ENCODE results near the gene TRAM2. TPM values are rescaled to one million over a fixed set of nuclear protein-coding genes. Genes with fewer than 3 reads are reported as not detected.

Gene TRAM2
- total and polyA plus RNA-seq, 2 donors (not counting 3 experiments of a cell fraction or from before 2014, with no cell fraction given), result 85.7 to 98.6 TPM

DNA sequence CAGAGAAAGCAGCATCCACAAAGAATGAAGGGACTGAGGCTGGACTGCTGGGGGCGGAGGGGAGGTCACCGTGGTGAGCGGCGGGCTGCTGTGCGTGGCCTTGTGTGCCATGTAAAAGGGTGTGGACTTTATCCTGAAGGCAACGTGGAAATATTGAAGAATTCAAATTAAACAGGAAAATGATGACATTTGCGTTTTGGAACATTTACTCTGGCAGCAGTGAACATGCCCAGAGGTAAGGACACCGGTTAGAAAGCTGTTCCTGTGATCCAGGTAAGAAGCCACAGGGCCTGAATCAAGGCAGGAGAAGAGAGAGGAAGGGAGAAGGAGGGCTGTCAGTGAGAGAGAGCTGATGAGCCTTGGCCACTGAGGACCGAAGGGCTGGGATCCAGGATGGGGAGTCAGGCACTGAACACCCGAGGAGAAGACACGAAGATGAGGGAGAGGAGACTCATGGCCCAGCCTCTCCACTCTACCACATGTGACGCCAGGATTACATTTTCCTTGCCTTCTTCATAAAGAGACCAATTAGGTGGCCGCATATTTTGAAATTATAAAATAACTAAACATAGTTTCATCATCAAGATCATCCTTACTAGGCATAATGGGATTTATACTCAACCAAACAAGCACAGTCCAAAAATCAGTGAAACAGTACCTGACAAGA, 58.4 kb downstream of the TRAM2 start:
- Histone ChIP-seq H3K4me3 (replicated peaks in 1 of 3; ENCODE audit: insufficient read depth in 1 of 3, low read depth in 1 of 3, low read length in 3 of 3) (no peak overlapping the region), H3K4me1 (ENCODE audit: control insufficient read depth, extremely low read depth, insufficient read depth, low read length) (peaks cover 69% of the 10 kb centered on the region), H3K9me1 (replicated peaks; ENCODE audit: control insufficient read depth, extremely low read depth, insufficient read depth, low read length) (no peaks in the 10 kb centered on the region), H3K27me3 (ENCODE audit: control insufficient read depth in 2 of 2, insufficient read depth in 2 of 2, low read length in 2 of 2) (no peaks in the 10 kb centered on the region), H3K9me3 (replicated peaks; ENCODE audit: control insufficient read depth, insufficient read depth, low read length) (no peaks in the 10 kb centered on the region), H3K27ac (ENCODE audit: insufficient read depth, low read depth, low read length) (peak overlapping the region; percentile 97), H3K4me2 (ENCODE audit: insufficient read depth, low read length) (peak overlapping the region; percentile 53), H4K20me1 (replicated peaks; ENCODE audit: control insufficient read depth, extremely low read depth, insufficient read depth, low read length) (no peaks in the 10 kb centered on the region), H3K9ac (replicated peaks; ENCODE audit: extremely low read depth, insufficient read depth, low read length) (peak overlapping the region; percentile 65), H3K36me3 (ENCODE audit: control insufficient read depth in 2 of 2, extremely low read depth in 1 of 2, insufficient read depth in 2 of 2, low read length in 2 of 2) (peaks cover 13 to 15% of the 10 kb centered on the region in 2 experiments), H2AFZ (ENCODE audit: low read depth, low read length) (no peak overlapping the region), H3K79me2 (ENCODE audit: control insufficient read depth, insufficient read depth, low read length) (peaks cover 44% of the 10 kb centered on the region)
- dilution Hi-C loops (cut with MboI; ENCODE audit: extremely low pct_ligation_motif_present, low sequenced_read_pairs), result no loop called here
- no peak for TF ChIP-seq JUN (IDR thresholded peaks at IDR 0.05; ENCODE audit: borderline replicate concordance, insufficient read depth, insufficient read length, low read depth)
- TF ChIP-seq FOS (IDR thresholded peaks at IDR 0.05; ENCODE audit: borderline replicate concordance, insufficient read depth, low read length), result no peak
- TF ChIP-seq MYC (IDR thresholded peaks at IDR 0.05; ENCODE audit: low read depth, low read length), result no peak
- TF ChIP-seq, protein P1, sequence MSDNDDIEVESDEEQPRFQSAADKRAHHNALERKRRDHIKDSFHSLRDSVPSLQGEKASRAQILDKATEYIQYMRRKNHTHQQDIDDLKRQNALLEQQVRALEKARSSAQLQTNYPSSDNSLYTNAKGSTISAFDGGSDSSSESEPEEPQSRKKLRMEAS (IDR thresholded peaks at IDR 0.05; ENCODE audit: insufficient read depth, insufficient read length), result no peak
- TF ChIP-seq POLR2AphosphoS5 (IDR thresholded peaks at IDR 0.05; ENCODE audit: insufficient read depth, low read depth, low read length), result no peak
- ChIA-PET POLR2A (no interaction called here), CTCF (interaction anchor here (1.1 kb wide), 1 partner anchor 101 kb away, joined by 4 read pairs; no protein-coding TSS in a partner anchor)
- BruUV-seq (replicated peaks), result no TSS peak
- intact Hi-C loops (cut with micrococcal nuclease), result loop anchor here (10.0 kb wide), 1 partner anchor 476 kb away; the partner anchor contains the start of gene GSTA4
- no peak for FAIRE-seq
- DNase-seq (ENCODE audit: low read depth, low spot score), result no peak

All from endothelial cell of umbilical vein (primary cell).